A375 (cell line): ENCODE data around the gene IZUMO1R. TPM values are rescaled to one million over a fixed set of nuclear protein-coding genes. Genes with fewer than 3 reads are reported as not detected.

Source experiments
- total RNA-seq: library from RNA; depleted of rRNA; stranded (reverse); fragments of >200 nt; shearing (Covaris generic); gene quantifications from 2 replicates; pipeline ENCODE4 v1.2.3, GENCODE V29; 2014; rRNA removed

IZUMO1R gene
- not detected in 2 replicates for total RNA-seq

DNA sequence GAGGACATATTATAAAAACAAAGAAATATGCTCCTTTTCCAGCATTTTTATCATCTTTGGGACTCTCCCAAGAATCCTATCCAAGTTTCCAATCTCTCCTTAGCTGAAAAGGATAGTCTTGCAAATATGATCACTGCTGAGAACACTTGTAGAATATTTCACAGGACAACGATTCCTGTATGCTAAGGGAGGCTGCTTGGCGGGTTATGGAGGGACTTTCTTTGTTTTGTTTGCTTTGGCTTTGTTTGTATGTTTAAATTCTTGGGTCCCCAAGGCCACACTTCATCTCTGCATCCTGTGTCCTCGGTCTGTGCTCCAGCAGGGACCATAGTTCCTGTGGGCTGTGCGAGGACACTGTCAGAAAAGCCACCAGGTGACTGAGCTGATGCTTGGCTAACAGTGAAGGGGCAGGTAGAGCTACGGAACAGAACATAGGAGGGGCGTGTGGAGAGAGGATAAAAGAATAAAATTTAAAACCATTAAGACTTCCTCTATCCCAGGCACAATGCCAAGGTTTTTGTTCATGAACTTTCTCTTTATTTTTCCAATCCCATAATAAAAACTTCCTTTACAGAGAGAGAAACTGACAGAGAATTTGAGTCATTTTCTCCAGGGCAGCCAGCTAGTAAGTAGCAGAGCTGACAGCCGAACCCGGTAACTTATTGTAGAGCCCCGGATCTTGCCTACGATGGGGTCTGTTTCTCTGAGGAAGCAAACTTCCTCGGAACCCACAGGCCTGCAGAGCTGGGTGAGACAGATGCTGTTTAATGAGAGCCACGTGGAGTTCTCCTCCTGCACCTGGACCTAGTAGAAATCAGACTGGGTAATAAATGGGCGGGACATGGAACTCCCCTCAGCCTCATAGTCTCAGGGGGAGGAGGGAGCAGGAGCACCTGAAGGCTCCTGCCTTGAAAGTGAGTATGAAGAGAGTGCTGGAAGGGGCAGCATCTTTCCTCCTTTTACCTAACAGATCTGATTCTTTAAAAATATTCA lies at the start of gene IZUMO1R:
TSS of gene IZUMO1R (plus strand) at position 615 of the 993 bp plus-strand sequence. CDS start 1,057 bp downstream, outside the sequence.

Other genes starting within 250 kb of the IZUMO1R start
- gene PANX1, start 175.7 kb upstream of the IZUMO1R start, total RNA-seq: 14.1 and 18.6 TPM in 2 replicates
- 0.08 TPM in 1 of 2 replicates, not detected in the other for gene GPR83, start 96.8 kb downstream of the IZUMO1R start, total RNA-seq
- 26.3 and 27.4 TPM in 2 replicates for gene MRE11, start 189.3 kb downstream of the IZUMO1R start, total RNA-seq
- gene ANKRD49, start 189.4 kb downstream of the IZUMO1R start, total RNA-seq: 9.3 and 20.6 TPM in 2 replicates
- not detected in 2 replicates for gene C11orf97, start 207.9 kb downstream of the IZUMO1R start, total RNA-seq
- not detected in 2 replicates for gene FUT4, start 239.3 kb downstream of the IZUMO1R start, total RNA-seq